Suppressor macrophage (primary cell): ENCODE measurements around the gene RETREG3.
"Not testable (repeated sequence)": the region's sequence is repeated elsewhere in the genome, so short reads cannot be mapped to it uniquely, and the experiment has no call there.

Experiments
- DNase-seq, 4 experiments: peaks; one replicate each; pipeline ENCODE4 v3.0.0-alpha.2; 2020 to 2022

RETREG3 gene

DNA sequence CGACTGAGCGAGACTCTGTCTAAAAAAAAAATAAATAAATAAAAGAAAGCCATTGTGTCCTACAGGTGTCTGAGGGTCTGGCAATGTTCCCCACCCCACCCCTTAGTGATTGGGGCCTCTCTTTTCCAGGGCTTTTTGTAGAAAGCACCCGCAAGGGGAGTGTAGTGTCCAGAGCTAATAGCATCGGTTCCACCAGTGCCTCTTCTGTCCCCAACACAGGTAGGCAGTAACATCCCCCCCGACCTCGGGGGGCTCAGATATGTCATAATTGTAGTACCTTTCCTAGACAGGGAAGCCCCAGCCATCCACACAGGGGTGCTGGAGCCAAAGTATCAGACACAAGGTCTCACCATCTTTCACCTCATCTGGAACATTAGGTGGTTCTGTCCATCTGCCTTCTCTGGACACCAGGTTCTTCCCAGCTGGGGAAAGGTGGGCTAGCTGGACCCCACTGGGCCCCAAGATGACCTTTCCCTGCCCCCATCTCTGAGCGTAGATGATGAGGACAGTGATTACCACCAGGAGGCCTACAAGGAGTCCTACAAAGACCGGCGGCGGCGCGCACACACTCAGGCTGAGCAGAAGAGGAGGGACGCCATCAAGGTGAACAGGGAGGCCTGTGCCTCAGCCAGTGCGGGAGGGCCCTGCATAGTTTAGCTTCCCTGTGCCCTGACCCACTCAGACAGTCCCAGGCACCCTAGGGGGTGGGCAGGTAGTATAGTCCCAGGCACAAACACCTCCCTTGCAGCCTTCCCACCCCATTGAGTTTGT, 40.6 kb downstream of the RETREG3 start:
- no peak for DNase-seq

DNA sequence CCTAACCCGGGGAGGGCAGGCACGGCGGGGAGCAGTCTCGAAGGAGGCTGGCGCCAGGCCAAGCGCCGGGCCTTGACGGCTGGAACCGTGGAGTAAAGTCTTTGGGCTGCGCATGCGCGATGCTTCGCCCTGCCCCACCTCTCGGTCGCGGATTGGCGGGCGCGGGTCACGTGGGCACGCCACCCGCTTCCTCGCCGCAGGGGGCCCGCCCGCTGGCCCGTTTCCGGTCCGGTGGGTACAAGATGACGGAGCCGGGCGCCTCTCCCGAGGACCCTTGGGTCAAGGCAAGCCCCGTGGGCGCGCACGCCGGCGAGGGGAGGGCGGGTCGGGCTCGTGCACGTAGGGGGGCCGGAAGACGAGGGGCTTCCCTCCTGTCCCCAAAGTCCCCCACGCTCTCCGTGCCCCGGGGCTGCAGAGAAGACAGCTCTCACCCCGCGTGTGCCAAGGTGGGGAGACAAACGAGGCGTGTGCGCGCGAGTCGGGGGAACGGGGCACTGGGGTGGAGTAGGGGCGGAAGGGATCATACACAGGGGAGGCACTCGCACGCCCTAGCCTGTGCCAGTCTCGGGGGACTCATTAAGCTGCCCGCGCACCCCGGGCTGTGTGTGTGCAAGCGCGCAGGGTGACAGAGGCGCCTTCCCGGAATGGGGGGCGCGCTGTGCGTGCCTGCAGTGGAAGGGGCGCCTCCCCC, 42.1 kb downstream of the RETREG3 start, which contains the start of gene MLX:
Gene MLX, plus strand, starts transcription at position 218 of the 691 bp plus-strand sequence. Its CDS starts 25 bp downstream, at position 243.
- DNase-seq: peak; percentile 97 to 99 (median 98)

DNA sequence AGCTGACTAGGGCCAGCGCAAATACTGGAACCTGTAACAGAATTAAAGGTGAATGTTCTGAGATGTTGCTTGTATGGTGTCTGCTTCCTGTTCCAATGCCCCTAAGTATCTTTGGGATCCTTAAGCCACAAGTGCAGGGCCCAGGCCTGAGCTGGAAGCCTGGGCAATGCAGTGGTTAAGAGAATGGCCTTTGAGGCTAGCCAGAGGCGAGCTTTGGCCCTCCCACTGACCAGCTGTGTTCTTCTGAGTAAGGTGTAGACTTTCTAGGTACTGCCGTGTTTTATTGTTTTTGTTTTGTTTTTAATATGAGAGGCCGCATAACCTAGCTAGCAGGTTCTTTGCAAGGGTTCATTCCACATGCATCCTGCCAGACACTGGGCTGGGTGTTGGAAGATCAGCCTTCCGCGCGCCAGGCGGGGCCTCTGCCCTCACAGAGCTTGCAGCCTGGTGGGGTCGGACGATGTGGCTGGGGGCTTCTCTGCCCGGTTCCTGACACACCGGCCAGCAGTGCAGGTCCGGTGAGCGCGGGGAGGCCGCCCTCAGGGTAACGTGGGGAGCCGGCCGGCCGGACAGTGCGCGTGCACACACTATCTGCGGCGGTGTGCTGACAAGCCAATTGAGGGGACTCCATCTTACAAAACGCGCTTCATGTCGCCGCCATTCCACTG, 42.8 kb downstream of the RETREG3 start:
- no peak for DNase-seq

DNA sequence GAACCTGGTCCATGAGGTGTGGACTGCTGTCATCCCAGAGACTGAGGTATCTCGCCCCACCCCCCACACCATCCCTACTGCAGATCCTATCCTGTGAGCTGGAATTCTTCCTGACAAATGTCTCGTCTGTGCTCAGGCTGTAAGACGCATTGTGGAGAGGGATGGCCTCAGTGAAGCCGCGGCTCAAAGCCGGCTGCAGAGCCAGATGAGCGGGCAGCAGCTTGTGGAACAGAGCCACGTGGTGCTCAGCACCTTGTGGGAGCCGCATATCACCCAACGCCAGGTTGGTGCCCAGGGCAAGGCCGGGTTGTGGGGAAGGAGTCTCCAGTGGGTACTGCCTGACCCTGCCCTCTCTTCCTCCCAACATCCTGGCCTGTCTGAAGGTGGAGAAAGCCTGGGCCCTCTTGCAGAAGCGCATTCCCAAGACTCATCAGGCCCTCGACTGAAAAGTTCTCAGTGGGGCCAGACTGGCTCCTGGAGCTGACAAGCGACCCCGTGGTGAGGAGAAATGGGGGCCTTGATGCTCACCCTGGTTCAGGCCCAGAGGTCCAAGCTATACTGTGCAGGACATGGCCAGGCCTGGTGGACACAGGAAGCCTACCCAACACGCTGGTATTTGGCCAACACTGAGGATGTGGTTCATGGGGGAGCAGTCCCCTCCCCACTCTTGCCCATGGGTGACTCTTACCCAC, 43.5 kb downstream of the RETREG3 start:
- DNase-seq: no peak

DNA sequence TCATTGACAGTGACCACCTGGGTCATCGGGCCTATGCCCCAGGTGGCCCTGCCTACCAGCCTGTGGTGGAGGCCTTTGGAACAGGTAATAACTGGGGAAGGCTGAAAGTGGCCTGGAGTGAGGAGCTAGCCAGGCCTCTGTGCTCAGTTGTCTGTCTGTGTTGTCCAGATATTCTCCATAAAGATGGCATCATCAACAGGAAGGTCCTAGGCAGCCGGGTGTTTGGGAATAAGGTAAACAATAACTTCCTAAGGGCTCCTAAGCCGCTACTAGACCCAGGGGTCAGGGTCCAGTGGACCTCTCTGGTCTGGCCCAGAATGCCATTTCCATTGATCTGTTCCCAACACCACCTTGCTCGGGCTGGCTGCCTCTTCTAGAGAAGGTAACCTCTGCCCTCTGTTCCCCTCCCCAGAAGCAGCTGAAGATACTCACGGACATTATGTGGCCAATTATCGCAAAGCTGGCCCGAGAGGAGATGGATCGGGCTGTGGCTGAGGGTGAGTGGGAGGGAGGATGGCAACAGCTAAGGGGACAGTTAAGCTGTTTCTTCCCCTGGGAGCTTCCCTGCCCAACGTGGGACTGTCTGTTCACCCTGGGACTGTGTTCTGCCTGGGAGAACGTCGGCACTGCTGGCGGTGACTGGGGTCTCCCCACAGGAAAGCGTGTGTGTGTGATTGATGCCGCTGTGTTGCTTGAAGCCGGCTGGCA, 44.2 kb downstream of the RETREG3 start:
- DNase-seq: no peak

DNA sequence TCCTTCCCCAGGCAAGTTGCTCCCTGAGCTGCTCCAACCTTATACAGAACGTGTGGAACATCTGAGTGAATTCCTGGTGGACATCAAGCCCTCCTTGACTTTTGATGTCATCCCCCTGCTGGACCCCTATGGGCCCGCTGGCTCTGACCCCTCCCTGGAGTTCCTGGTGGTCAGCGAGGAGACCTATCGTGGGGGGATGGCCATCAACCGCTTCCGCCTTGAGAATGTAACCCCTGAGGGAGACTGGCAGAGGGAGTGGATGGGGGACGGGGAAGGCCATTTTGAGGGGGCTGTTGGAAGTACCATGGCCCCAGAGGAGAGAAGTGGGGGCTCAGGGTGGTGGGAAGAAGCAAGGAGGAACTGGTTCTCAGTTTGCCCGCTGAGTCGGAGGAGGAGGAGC, 45.2 kb downstream of the RETREG3 start:
- DNase-seq: no peak

DNA sequence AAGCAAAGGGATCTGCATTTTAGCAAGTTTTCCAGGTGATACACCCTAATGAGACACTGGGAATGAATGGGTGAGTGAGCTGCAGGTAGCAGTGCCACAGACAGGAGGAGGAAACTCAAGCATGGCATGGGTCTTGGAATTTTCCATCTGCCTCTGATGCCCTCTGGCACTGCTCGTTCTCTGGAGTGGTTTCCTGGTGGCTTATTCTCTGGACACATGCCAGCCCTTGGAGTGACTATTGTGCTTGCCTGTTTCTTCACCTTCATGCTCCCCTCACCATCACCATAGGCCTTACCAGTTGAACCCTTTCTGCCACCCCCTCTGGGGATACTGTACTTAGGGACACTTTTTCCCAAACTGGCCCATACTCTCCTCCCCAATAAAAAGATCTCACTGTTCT, 45.6 kb downstream of the RETREG3 start:
- DNase-seq: no peak

DNA sequence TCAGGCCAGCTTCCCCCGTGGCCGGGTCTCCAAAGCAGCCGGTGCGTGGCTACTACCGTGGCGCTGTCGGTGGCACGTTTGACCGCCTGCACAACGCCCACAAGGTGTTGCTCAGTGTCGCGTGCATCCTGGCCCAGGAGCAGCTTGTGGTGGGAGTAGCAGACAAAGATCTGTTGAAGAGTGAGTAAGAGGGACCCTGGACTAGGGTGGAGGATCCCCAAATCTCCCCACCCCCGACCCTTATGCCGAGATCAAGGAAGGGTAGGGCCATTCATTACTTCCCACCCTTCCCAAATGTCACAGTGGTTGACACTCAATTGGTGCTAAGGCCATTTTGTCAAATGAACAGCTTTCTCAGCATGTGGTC, 46.0 kb downstream of the RETREG3 start:
- peak in 1 of 4 experiments; percentile 31 for DNase-seq

DNA sequence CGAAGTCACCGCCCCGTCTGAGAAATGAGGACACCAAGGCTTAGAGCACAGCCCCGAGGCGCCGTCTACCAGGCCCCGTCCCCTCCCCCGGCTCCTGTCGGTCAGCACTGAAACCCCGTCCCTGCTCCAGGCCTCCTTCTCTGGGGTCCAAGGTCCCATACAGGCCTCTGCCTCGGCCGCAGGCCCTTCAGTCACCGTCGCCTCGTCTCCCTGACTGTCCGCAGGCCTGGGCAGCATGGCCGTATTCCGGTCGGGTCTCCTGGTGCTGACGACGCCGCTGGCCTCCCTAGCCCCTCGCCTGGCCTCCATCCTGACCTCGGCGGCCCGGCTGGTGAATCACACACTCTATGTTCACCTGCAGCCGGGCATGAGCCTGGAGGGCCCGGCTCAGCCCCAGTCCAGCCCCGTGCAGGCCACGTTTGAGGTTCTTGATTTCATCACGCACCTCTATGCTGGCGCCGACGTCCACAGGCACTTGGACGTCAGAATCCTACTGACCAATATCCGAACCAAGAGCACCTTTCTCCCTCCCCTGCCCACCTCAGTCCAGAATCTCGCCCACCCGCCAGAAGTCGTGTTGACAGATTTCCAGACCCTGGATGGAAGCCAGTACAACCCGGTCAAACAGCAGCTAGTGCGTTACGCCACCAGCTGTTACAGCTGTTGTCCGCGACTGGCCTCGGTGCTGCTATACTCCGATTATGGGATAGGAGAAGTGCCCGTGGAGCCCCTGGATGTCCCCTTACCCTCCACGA, 46.6 kb downstream of the RETREG3 start:
- DNase-seq: peak; percentile 17 to 30 (median 24)

DNA sequence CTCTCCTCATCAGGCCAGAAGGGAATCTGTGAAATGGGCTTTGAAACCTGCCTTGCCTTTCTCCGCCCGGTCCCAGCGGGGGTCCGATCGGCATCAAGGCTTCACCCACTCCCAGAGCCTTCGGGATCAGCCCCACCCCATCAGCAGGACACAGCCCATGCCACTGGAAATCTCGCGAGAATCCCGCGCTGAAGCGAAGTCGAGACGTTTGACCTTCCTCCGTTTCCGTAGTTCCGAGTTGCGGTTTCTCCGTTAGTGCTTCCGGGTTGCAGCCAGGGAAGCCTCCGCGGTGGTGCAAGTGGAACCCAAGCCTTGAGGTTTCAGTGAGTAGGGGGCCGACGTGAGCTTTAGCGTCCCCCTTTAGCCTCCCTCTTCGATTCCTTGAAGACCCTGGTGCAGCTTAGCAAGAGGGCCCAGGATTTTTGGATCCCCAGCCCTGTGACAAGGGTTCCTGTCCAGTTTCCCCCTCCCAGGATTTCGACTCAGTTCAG, 47.2 kb downstream of the RETREG3 start, which contains the start of gene COASY:
Gene COASY, plus strand, starts transcription at position 252 of the 491 bp plus-strand sequence. CDS start 475 bp downstream, outside the sequence.
- DNase-seq: peak; percentile 98 to 99 (median 98)

DNA sequence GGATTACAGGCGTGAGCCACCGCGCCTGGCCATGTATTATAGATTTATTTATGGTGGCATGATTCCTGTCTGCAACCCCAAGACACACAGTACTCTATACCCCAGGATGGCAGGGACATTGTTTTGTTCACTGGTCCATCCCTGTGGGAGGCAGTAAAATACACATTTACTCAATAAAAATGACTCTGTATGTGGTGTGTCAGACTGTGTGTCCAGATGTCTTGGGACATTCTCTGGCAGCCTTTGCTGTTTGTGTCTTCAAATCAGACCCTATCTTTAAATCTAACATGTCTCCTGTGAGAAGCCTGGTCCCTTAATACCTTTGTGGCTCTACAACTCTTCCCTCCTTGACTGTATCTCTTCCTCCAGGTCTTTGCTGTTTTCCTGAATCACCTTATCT, 48.9 kb downstream of the RETREG3 start:
- no peak for DNase-seq

DNA sequence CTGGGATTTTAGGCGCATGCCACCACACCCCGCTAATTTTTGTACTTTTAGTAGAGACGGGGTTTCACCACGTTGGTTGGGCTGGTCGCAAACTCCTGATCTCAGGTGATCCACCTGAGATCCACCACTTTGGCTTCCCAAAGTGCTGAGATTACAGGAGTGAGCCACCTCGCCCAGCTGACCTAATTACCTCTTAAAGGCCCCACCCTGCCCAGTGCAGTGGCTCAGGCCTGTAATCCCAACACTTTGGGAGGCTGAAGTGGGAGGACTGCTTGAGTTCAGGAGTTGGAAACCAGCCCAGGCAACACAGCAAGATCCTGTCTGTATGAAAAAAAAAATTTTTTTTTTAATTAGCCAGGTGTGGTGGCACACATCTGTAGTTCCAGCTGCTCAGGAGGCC, 50.1 kb downstream of the RETREG3 start:
- DNase-seq: no peak

DNA sequence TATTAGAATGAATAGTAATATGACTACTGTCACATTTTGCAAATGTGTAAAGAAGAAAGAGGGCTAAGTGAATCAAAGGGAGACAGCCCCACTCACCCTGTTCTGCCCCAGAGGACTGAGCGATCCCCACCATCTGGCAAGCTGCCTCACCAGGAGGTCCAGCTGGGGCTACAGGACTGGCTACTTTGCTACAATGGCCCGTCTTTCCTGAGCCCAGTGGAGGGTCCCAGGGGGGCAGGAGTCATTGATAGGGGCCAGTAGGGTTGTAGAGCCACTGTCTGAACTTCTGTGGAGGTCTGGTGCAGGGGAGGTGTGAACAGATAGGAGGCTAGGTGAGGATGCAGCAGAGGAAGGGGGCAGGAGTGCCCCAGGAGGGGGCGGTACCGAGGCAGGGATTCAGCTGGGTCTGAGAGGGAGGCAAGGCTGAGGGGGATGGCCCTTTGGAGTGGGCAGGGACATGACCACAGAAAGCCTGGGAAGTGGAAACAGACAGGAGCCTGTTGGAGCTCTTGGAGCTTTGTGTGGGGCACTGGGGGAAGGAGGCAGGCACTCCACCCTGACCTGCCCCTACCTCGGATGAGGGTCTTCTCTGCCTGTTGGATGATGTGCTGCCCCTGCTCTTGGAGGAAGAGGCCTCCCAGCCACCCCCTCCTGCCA, 53.1 kb downstream of the RETREG3 start:
- DNase-seq: not testable (repeated sequence)

DNA sequence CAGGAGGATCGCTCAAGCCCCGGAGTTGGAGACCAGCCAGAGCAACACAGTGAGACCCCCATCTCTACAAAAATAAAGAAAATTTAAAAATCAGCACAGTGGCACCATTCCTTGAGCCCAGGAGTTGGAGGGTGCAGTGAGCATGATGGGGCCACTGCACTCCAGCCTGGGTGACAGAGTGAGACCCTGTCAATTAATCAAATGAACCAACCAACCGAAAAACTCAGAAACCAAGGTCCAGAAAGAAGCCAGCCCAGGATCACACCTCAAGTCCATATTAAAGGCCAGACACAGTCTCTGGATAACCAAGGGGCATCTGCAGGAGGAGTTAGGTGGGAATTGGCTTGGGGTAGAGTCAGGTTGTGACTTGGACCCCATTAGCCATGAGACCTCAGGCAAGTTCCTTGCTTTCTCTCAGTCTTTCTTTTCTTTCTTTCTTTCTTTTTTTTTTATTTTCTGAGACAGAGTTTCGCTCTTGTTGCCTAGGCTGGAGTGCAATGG, 54.0 kb downstream of the RETREG3 start:
- no peak for DNase-seq

DNA sequence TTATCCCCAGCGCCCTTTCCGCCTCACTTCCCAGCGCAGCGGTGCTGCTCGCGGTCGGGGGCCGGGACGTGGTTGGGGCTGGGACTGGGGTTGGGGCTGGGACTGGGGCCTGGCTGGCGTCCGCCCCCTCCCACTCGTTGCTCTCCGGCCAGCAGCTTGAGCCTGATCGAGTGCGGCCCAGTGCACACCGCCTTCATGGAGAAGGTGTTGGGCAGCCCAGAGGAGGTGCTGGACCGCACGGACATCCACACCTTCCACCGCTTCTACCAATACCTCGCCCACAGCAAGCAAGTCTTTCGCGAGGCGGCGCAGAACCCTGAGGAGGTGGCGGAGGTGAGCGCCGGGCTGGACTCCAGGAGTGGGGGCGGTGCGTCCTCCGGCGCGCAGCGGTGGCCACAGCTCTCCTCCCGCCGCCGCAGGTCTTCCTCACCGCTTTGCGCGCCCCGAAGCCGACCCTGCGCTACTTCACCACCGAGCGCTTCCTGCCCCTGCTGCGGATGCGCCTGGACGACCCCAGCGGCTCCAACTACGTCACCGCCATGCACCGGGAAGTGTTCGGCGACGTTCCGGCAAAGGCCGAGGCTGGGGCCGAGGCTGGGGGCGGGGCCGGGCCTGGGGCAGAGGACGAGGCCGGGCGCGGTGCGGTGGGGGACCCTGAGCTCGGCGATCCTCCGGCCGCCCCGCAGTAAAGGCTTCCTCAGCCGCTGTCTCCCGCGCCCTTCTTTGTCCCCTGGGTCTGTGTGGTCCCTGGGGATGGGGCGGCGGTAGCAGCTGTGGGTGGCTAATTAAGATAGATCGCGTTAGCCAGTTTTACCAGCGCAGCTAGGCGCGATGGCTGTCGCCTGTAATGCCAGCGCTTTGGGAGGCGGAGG, 54.7 kb downstream of the RETREG3 start:
- DNase-seq: peak; percentile 71 to 89 (median 82)

DNA sequence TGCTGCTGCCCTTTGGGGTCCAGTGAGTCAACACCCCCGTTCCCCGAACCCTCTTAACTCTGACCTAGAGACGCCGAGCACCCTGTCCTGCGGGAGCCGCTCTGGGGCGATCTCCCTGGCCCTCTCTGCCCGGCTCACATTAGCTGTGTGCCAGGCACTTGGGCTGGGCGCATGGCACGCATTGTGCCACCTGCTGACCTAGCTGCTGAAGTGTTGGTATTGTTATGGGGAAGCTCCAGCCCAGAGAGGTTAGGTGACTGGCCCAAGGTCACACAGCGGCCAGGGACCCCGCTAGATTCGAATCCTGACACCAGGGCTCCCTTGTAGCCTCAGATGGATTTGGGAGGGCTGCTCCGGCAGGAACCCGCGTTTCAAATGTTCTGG, 55.3 kb downstream of the RETREG3 start:
- DNase-seq: peak in 1 of 4 experiments; percentile 26

DNA sequence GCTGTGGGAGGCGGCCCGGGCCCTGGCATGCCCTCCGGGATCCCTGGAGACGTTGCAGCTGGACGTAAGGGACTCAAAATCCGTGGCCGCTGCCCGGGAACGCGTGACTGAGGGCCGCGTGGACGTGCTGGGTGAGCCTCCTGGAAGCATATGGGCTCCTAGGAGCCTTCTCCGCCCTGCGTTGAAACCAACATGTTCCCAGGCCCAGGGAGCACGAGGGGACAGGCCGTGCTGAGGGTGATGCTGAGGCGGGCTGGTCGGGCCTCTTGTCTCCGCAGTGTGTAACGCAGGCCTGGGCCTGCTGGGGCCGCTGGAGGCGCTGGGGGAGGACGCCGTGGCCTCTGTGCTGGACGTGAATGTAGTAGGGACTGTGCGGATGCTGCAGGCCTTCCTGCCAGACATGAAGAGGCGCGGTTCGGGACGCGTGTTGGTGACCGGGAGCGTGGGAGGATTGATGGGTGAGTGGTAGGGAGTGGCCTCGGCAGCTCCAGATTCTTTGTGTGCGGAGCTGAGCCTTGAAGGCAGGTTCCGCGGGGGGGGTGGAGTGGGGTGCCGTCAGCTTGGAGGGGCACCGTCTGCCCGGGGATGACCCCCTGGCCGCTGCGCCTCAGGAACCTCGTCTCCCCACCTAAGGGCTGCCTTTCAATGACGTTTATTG, 55.9 kb downstream of the RETREG3 start:
- DNase-seq: peak in 1 of 4 experiments; percentile 10

DNA sequence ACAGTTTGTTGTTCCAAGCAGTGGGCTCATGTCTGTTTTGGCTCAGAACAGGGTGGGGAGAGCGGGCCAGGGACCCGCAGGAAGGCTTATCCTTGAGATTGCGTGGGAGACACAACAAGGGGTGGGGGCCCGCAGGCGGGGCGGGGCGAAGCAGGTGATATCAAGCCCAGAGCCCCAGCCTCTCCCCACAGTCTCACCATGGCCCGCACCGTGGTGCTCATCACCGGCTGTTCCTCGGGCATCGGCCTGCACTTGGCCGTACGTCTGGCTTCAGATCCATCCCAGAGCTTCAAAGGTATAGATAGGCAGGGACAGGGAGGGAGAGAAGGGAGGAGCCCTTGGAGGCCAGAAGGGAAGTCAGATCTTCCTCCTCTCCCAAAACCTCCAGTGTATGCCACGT, 56.4 kb downstream of the RETREG3 start, which contains the start of gene HSD17B1:
Gene HSD17B1, plus strand, starts transcription at position 188 of the 400 bp plus-strand sequence. Its CDS starts 11 bp downstream, at position 199.
- DNase-seq: not testable (repeated sequence)
